K562 (cell line): ENCODE measurements around the gene HSPA1B. TPM values are rescaled to one million over a fixed set of nuclear protein-coding genes. Genes with fewer than 3 reads are reported as not detected.

ENCODE experiments used
- CHD4 ChIP-seq: fragments of 200-600 bp; sonication (generic); IDR thresholded peaks from 3 replicates; pipeline ENCODE4 v1.6.1; 2012; ENCODE audit warnings: low read depth, mild to moderate bottlenecking, mixed read lengths, low read length, inconsistent platforms; ENCODE audit not compliant: insufficient read depth, insufficient replicate concordance, poor library complexity, severe bottlenecking
- SIN3B ChIP-seq: fragments of 450-650 bp; IDR thresholded peaks from 2 replicates; pipeline ENCODE4 v1.6.1; 2017; ENCODE audit warnings: low read depth, mild to moderate bottlenecking, moderate library complexity
- SMAD4 ChIP-seq: fragments of 250-450 bp; sonication (Bioruptor Pico); conservative IDR thresholded peaks from 2 replicates; pipeline ENCODE4 v1.8.0; 2021; ENCODE audit warnings: inconsistent platforms, mild to moderate bottlenecking, moderate library complexity
- ZC3H4 ChIP-seq: sonication (generic); formaldehyde crosslinking; IDR thresholded peaks from 2 replicates; pipeline ENCODE4 v1.9.0; 2021; ENCODE audit warnings: missing genetic modification reagents, borderline replicate concordance
- polyA plus RNA-seq, 8 experiments: library from polyadenylated mRNA; depleted of rRNA in 4 of 8; stranded (reverse) in 5 of 8; unstranded in 3 of 8; fragments of >200 nt; fragmentation: Nextera tagmentation in 2 of 8; fragmentation: Illumina TruSeq in 1 of 8; extraction: Ambion mirVana in 2 of 8; extraction: Trizol in 1 of 8; gene quantifications; 2 replicates each; pipeline versions ENCODE4 v1.2.1 to v1.2.3, GENCODE V29; 2011 to 2014; ENCODE audit warnings: inconsistent platforms in 1 of 8, missing spikeins in 1 of 8
- total RNA-seq, 7 experiments: library from RNA; depleted of rRNA in 6 of 7; stranded (reverse); fragments of >200 nt in 6 of 7; fragmentation: Illumina TruSeq in 2 of 7; extraction: Trizol in 2 of 7; gene quantifications; 2 replicates each; pipeline versions ENCODE4 v1.2.1 to v1.2.3, GENCODE V29; 2011 to 2021; ENCODE audit warnings: low replicate concordance in 1 of 7
- TF ChIP-seq, protein P1 (sequence below), 2 experiments: fragments of 450-650 bp in 1 of 2; sonication (generic) in 1 of 2; formaldehyde crosslinking in 1 of 2; IDR thresholded peaks; 2 replicates each; pipeline versions ENCODE4 v1.7.1 to v1.9.0; 2016 to 2022; ENCODE audit warnings: inconsistent platforms in 1 of 2, mild to moderate bottlenecking in 1 of 2, missing genetic modification reagents in 1 of 2
- TF ChIP-seq, protein P2 (sequence below): fragments of 250-450 bp; sonication (Bioruptor Pico); IDR thresholded peaks from 2 replicates; pipeline ENCODE4 v1.8.0; 2022; ENCODE audit warnings: inconsistent platforms, mild to moderate bottlenecking, moderate library complexity, borderline replicate concordance
- TF ChIP-seq, protein P3 (sequence below): sonication (generic); formaldehyde crosslinking; IDR thresholded peaks from 2 replicates; pipeline ENCODE4 v1.8.0; 2022; ENCODE audit warnings: mild to moderate bottlenecking, missing genetic modification reagents

HSPA1B gene
- total and polyA plus RNA-seq, 9 of the 15 experiments (the other 6 are each of a cell fraction or from before 2014, with no cell fraction given): 0.27 to 227 (median 51.2) TPM

DNA sequence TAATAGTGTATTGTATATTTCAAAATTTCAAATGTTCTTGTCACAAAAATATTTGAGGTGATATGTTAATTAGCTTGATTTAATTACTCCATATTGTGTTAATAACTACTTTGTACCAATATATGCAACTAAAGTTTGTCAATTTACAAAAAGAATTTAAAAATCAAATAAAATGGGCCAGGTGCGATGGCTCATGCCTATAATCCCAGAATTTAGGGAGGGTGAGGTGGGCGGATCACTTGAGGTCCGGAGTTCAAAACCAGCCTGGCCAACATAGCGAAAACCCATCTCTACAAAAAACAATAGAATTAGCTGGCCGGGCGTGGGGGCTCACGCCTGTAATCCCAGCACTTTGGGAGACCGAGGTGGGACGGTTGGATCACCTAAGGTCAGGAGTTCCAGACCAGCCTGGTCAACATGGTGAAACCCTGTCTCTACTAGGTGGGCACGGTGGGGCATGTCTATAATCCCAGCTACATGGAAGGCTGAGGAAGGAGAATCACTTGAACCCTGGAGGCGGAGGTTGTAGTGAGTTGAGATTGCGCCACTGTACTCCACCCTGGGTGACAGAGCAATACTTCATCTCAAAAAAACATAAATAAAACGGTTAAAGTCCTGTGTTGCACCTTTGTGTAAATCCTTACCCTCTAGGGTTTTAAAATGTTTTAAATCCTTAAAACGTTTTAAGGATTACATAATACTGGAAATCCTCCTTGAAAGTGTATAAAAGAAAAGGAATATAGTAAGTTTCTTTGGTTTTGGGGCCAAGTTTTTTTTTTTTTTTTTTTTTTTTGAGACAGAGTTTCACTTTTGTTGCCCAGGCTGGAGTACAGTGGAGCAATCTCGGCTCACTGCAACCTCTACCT is 4.0 kb downstream of the HSPA1B start (continued):
- TF ChIP-seq, protein P1, sequence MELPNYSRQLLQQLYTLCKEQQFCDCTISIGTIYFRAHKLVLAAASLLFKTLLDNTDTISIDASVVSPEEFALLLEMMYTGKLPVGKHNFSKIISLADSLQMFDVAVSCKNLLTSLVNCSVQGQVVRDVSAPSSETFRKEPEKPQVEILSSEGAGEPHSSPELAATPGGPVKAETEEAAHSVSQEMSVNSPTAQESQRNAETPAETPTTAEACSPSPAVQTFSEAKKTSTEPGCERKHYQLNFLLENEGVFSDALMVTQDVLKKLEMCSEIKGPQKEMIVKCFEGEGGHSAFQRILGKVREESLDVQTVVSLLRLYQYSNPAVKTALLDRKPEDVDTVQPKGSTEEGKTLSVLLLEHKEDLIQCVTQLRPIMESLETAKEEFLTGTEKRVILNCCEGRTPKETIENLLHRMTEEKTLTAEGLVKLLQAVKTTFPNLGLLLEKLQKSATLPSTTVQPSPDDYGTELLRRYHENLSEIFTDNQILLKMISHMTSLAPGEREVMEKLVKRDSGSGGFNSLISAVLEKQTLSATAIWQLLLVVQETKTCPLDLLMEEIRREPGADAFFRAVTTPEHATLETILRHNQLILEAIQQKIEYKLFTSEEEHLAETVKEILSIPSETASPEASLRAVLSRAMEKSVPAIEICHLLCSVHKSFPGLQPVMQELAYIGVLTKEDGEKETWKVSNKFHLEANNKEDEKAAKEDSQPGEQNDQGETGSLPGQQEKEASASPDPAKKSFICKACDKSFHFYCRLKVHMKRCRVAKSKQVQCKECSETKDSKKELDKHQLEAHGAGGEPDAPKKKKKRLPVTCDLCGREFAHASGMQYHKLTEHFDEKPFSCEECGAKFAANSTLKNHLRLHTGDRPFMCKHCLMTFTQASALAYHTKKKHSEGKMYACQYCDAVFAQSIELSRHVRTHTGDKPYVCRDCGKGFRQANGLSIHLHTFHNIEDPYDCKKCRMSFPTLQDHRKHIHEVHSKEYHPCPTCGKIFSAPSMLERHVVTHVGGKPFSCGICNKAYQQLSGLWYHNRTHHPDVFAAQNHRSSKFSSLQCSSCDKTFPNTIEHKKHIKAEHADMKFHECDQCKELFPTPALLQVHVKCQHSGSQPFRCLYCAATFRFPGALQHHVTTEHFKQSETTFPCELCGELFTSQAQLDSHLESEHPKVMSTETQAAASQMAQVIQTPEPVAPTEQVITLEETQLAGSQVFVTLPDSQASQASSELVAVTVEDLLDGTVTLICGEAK (IDR thresholded peaks at IDR 0.05): 0 out of 2 replicates have a peak, but pooled peaks have one; percentile 13
- TF ChIP-seq, protein P1 (CRISPR knock-in tag; IDR thresholded peaks at IDR 0.05): no peak
- TF ChIP-seq SIN3B (no peak), SMAD4 (CRISPR knock-in tag) (0 out of 2 replicates have a peak, but pooled peaks have one; percentile 45), ZC3H4 (peak; percentile 75; the same call in 1 of the 2 replicates), CHD4 (peak; percentile 75)
- TF ChIP-seq, protein P2, sequence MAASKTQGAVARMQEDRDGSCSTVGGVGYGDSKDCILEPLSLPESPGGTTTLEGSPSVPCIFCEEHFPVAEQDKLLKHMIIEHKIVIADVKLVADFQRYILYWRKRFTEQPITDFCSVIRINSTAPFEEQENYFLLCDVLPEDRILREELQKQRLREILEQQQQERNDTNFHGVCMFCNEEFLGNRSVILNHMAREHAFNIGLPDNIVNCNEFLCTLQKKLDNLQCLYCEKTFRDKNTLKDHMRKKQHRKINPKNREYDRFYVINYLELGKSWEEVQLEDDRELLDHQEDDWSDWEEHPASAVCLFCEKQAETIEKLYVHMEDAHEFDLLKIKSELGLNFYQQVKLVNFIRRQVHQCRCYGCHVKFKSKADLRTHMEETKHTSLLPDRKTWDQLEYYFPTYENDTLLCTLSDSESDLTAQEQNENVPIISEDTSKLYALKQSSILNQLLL (CRISPR knock-in tag): no peak
- TF ChIP-seq, protein P3, sequence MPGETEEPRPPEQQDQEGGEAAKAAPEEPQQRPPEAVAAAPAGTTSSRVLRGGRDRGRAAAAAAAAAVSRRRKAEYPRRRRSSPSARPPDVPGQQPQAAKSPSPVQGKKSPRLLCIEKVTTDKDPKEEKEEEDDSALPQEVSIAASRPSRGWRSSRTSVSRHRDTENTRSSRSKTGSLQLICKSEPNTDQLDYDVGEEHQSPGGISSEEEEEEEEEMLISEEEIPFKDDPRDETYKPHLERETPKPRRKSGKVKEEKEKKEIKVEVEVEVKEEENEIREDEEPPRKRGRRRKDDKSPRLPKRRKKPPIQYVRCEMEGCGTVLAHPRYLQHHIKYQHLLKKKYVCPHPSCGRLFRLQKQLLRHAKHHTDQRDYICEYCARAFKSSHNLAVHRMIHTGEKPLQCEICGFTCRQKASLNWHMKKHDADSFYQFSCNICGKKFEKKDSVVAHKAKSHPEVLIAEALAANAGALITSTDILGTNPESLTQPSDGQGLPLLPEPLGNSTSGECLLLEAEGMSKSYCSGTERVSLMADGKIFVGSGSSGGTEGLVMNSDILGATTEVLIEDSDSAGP: no peak
